ENCODE data around the gene NOTO.
"Not testable (repeated sequence)": the region's sequence is repeated elsewhere in the genome, so short reads cannot be mapped to it uniquely, and the experiment has no call there.

Gene NOTO

GRCh38 chr2:73170341-73170740 is 32.0 kb upstream of the NOTO start:
- not testable (repeated sequence) for H4K8ac ChIP-seq (ENCODE audit: low read length); H2AFZ ChIP-seq (ENCODE audit: low read depth, low read length); H3K9ac ChIP-seq (ENCODE audit: low read length); H3K79me1 ChIP-seq (replicated peaks; ENCODE audit: low read length, poor library complexity, severe bottlenecking); H3K4me1 ChIP-seq (ENCODE audit: control insufficient read depth, insufficient read depth, low read depth, low read length); H2BK12ac ChIP-seq (ENCODE audit: low read length in 2 of 2); H3K14ac ChIP-seq (ENCODE audit: low read length in 2 of 2); H3K36me3 ChIP-seq (ENCODE audit: control insufficient read depth in 1 of 2, insufficient read depth in 2 of 2, low read depth in 1 of 2, low read length in 2 of 2); H2BK15ac ChIP-seq (ENCODE audit: low read depth, poor library complexity, severe bottlenecking); H2BK5ac ChIP-seq (ENCODE audit: low read depth, low read length, poor library complexity, severe bottlenecking); H2BK120ac ChIP-seq (ENCODE audit: low read depth, low read length); H4K91ac ChIP-seq (ENCODE audit: low read length); H3K18ac ChIP-seq (ENCODE audit: low read depth in 1 of 2, low read length in 2 of 2); H3K4me2 ChIP-seq (ENCODE audit: low read length, poor library complexity, severe bottlenecking); DNase-seq; H3K27ac ChIP-seq (ENCODE audit: low read length, poor library complexity, severe bottlenecking); H3K4ac ChIP-seq (ENCODE audit: low read depth in 1 of 2, low read length in 2 of 2); H3K4me3 ChIP-seq (ENCODE audit: insufficient read depth in 1 of 2, low read depth in 1 of 2, low read length in 2 of 2); H3K9me3 ChIP-seq (ENCODE audit: control insufficient read depth, low read length); H2AK5ac ChIP-seq (ENCODE audit: low read length, severe bottlenecking); H3K23ac ChIP-seq (ENCODE audit: low read length in 2 of 2)
- WGBS, result 70% methylated on average over 2 of the region's 7 CpGs
- peaks cover 21 to 27% of the 10 kb centered on the region in 2 experiments for H3K27me3 ChIP-seq (ENCODE audit: control insufficient read depth in 1 of 2, insufficient read depth in 1 of 2, low read length in 2 of 2)

GRCh38 chr2:73172963-73173362 is 29.4 kb upstream of the NOTO start:
- Histone ChIP-seq H2BK120ac (ENCODE audit: low read depth, low read length) (no peak overlapping the region), H2AK5ac (ENCODE audit: low read length, severe bottlenecking) (no peak overlapping the region), H3K14ac (ENCODE audit: low read length in 2 of 2) (no peak overlapping the region), H2AFZ (ENCODE audit: low read depth, low read length) (no peak overlapping the region), H2BK12ac (ENCODE audit: low read length in 2 of 2) (no peak overlapping the region), H3K36me3 (ENCODE audit: control insufficient read depth in 1 of 2, insufficient read depth in 2 of 2, low read depth in 1 of 2, low read length in 2 of 2) (no peaks in the 10 kb centered on the region), H3K4ac (ENCODE audit: low read depth in 1 of 2, low read length in 2 of 2) (no peak overlapping the region), H2BK15ac (ENCODE audit: low read depth, poor library complexity, severe bottlenecking) (no peak overlapping the region), H4K91ac (ENCODE audit: low read length) (no peak overlapping the region), H3K18ac (ENCODE audit: low read depth in 1 of 2, low read length in 2 of 2) (no peak overlapping the region), H4K8ac (ENCODE audit: low read length) (no peak overlapping the region), H3K4me3 (ENCODE audit: insufficient read depth in 1 of 2, low read depth in 1 of 2, low read length in 2 of 2) (no peak overlapping the region), H3K9me3 (ENCODE audit: control insufficient read depth, low read length) (no peaks in the 10 kb centered on the region), H3K79me1 (replicated peaks; ENCODE audit: low read length, poor library complexity, severe bottlenecking) (no peaks in the 10 kb centered on the region), H3K9ac (ENCODE audit: low read length) (no peak overlapping the region), H3K23ac (ENCODE audit: low read length in 2 of 2) (no peak overlapping the region), H3K4me2 (ENCODE audit: low read length, poor library complexity, severe bottlenecking) (no peak overlapping the region), H2BK5ac (ENCODE audit: low read depth, low read length, poor library complexity, severe bottlenecking) (no peak overlapping the region), H3K27ac (ENCODE audit: low read length, poor library complexity, severe bottlenecking) (no peak overlapping the region), H3K27me3 (ENCODE audit: control insufficient read depth in 1 of 2, insufficient read depth in 1 of 2, low read length in 2 of 2) (peaks cover 32 to 38% of the 10 kb centered on the region in 2 experiments), H3K4me1 (ENCODE audit: control insufficient read depth, insufficient read depth, low read depth, low read length) (peaks cover 20% of the 10 kb centered on the region)
- 91% methylated on average over 6 of the region's 6 CpGs for WGBS
- no peak for DNase-seq

- Histone ChIP-seq H2BK120ac (ENCODE audit: low read depth, low read length) (no peak overlapping the region), H4K91ac (ENCODE audit: low read length) (no peak overlapping the region), H3K36me3 (ENCODE audit: control insufficient read depth in 1 of 2, insufficient read depth in 2 of 2, low read depth in 1 of 2, low read length in 2 of 2) (no peaks in the 10 kb centered on the region), H2BK5ac (ENCODE audit: low read depth, low read length, poor library complexity, severe bottlenecking) (no peak overlapping the region), H3K79me1 (replicated peaks; ENCODE audit: low read length, poor library complexity, severe bottlenecking) (no peaks in the 10 kb centered on the region), H2BK12ac (ENCODE audit: low read length in 2 of 2) (no peak overlapping the region), H2AFZ (ENCODE audit: low read depth, low read length) (no peak overlapping the region), H3K4ac (ENCODE audit: low read depth in 1 of 2, low read length in 2 of 2) (no peak overlapping the region), H3K18ac (ENCODE audit: low read depth in 1 of 2, low read length in 2 of 2) (no peak overlapping the region), H3K23ac (ENCODE audit: low read length in 2 of 2) (no peak overlapping the region), H2AK5ac (ENCODE audit: low read length, severe bottlenecking) (no peak overlapping the region), H3K4me2 (ENCODE audit: low read length, poor library complexity, severe bottlenecking) (no peak overlapping the region), H3K9me3 (ENCODE audit: control insufficient read depth, low read length) (no peaks in the 10 kb centered on the region), H3K4me1 (ENCODE audit: control insufficient read depth, insufficient read depth, low read depth, low read length) (peaks cover 20% of the 10 kb centered on the region), H3K9ac (ENCODE audit: low read length) (no peak overlapping the region), H3K4me3 (ENCODE audit: insufficient read depth in 1 of 2, low read depth in 1 of 2, low read length in 2 of 2) (no peak overlapping the region), H2BK15ac (ENCODE audit: low read depth, poor library complexity, severe bottlenecking) (no peak overlapping the region), H4K8ac (ENCODE audit: low read length) (no peak overlapping the region), H3K27ac (ENCODE audit: low read length, poor library complexity, severe bottlenecking) (no peak overlapping the region), H3K27me3 (ENCODE audit: control insufficient read depth in 1 of 2, insufficient read depth in 1 of 2, low read length in 2 of 2) (peaks cover 40 to 46% of the 10 kb centered on the region in 2 experiments), H3K14ac (ENCODE audit: low read length in 2 of 2) (no peak overlapping the region)
- 93% methylated on average over 7 of the region's 7 CpGs for WGBS
- DNase-seq, result no peak
These were observed 28.6 kb upstream of the NOTO start for GRCh38 chr2:73173781-73174180.

- no peak overlapping the region for H2BK15ac ChIP-seq (ENCODE audit: low read depth, poor library complexity, severe bottlenecking)
- H3K36me3 ChIP-seq (ENCODE audit: control insufficient read depth in 1 of 2, insufficient read depth in 2 of 2, low read depth in 1 of 2, low read length in 2 of 2), result no peaks in the 10 kb centered on the region
- H3K14ac ChIP-seq (ENCODE audit: low read length in 2 of 2), result no peak overlapping the region
- H3K4me3 ChIP-seq (ENCODE audit: insufficient read depth in 1 of 2, low read depth in 1 of 2, low read length in 2 of 2), result no peak overlapping the region
- WGBS, result 90% methylated on average over 10 of the region's 10 CpGs
- peaks cover 45 to 47% of the 10 kb centered on the region in 2 experiments for H3K27me3 ChIP-seq (ENCODE audit: control insufficient read depth in 1 of 2, insufficient read depth in 1 of 2, low read length in 2 of 2)
- H3K9me3 ChIP-seq (ENCODE audit: control insufficient read depth, low read length), result no peaks in the 10 kb centered on the region
- no peak overlapping the region for H2BK5ac ChIP-seq (ENCODE audit: low read depth, low read length, poor library complexity, severe bottlenecking)
- no peaks in the 10 kb centered on the region for H3K79me1 ChIP-seq (replicated peaks; ENCODE audit: low read length, poor library complexity, severe bottlenecking)
- H2AFZ ChIP-seq (ENCODE audit: low read depth, low read length), result no peak overlapping the region
- no peak overlapping the region for H3K4ac ChIP-seq (ENCODE audit: low read depth in 1 of 2, low read length in 2 of 2)
- no peak overlapping the region for H3K9ac ChIP-seq (ENCODE audit: low read length)
- no peak overlapping the region for H2BK120ac ChIP-seq (ENCODE audit: low read depth, low read length)
- no peak overlapping the region for H3K18ac ChIP-seq (ENCODE audit: low read depth in 1 of 2, low read length in 2 of 2)
- no peak overlapping the region for H2AK5ac ChIP-seq (ENCODE audit: low read length, severe bottlenecking)
- H3K27ac ChIP-seq (ENCODE audit: low read length, poor library complexity, severe bottlenecking), result no peak overlapping the region
- no peak overlapping the region for H3K23ac ChIP-seq (ENCODE audit: low read length in 2 of 2)
- H4K8ac ChIP-seq (ENCODE audit: low read length), result no peak overlapping the region
- no peak for DNase-seq
- no peak overlapping the region for H4K91ac ChIP-seq (ENCODE audit: low read length)
- H3K4me1 ChIP-seq (ENCODE audit: control insufficient read depth, insufficient read depth, low read depth, low read length), result peaks cover 20% of the 10 kb centered on the region
- H2BK12ac ChIP-seq (ENCODE audit: low read length in 2 of 2), result no peak overlapping the region
- no peak overlapping the region for H3K4me2 ChIP-seq (ENCODE audit: low read length, poor library complexity, severe bottlenecking)
These were observed 28.1 kb upstream of the NOTO start for GRCh38 chr2:73174244-73174643.
